Peyer's patch (tissue), 4 donors: ENCODE measurements around the gene LYRM9.

Source experiments
- CTCF ChIP-seq, 6 experiments: fragments of 450-650 bp in 4 of 6; fragments of 200-600 bp in 2 of 6; sonication (generic) in 1 of 6; IDR thresholded peaks; one replicate each; pipeline ENCODE4 v1.5.1; 2017 to 2019; ENCODE audit warnings: antibody characterized with exemption in 6 of 6, mild to moderate bottlenecking in 3 of 6, moderate library complexity in 1 of 6
- POLR2A ChIP-seq, 2 donors: fragments of 450-650 bp; IDR thresholded peaks; one replicate each; pipeline ENCODE4 v1.5.1; 2017; ENCODE audit warnings: antibody characterized with exemption in 2 of 2, mild to moderate bottlenecking in 2 of 2, moderate library complexity in 2 of 2

- TF ChIP-seq CTCF (IDR thresholded peaks at IDR 0.05) (no peak), POLR2A (IDR thresholded peaks at IDR 0.05) (no peak)
Measured at GRCh38 chr17:27832831-27833230, 60.3 kb downstream of the LYRM9 start.
